Glomerular visceral epithelial cell (primary cell): ENCODE measurements around the gene KIR3DL1.
"Not testable (repeated sequence)": the region's sequence is repeated elsewhere in the genome, so short reads cannot be mapped to it uniquely, and the experiment has no call there.

Experiments used
- DNase-seq: peaks from one replicate; pipeline ENCODE4 v3.0.0-alpha.2; 2016; ENCODE audit errors: extremely low spot score

Gene KIR3DL1

GRCh38 chr19:54816251-54816650 lies at the start of gene KIR3DL1:
KIR3DL1 (plus strand) TSS chr19:54816468.
- not testable (repeated sequence) for DNase-seq

GRCh38 chr19:54769646-54770045 lies 46.6 kb upstream of the KIR3DL1 start, which contains the start of gene KIR2DL1:
KIR2DL1 (plus strand) TSS chr19:54769793; CDS start chr19:54769851, 58 bp downstream.
- not testable (repeated sequence) for DNase-seq

- not testable (repeated sequence) for DNase-seq
These were observed 45.8 kb upstream of the KIR3DL1 start for GRCh38 chr19:54770511-54770910.

GRCh38 chr19:54771018-54771960 lies 45.0 kb upstream of the KIR3DL1 start:
- DNase-seq = peak; percentile 55

- not testable (repeated sequence) for DNase-seq
These were observed 43.6 kb upstream of the KIR3DL1 start for GRCh38 chr19:54772666-54773065.

GRCh38 chr19:54775095-54775815 lies 41.0 kb upstream of the KIR3DL1 start:
- DNase-seq = not testable (repeated sequence)

- DNase-seq = not testable (repeated sequence)
These were observed 40.4 kb upstream of the KIR3DL1 start for GRCh38 chr19:54775830-54776229.

GRCh38 chr19:54777851-54778250 lies 38.4 kb upstream of the KIR3DL1 start:
- not testable (repeated sequence) for DNase-seq

- DNase-seq = not testable (repeated sequence)
These were observed 37.4 kb upstream of the KIR3DL1 start for GRCh38 chr19:54778896-54779295.

- DNase-seq = not testable (repeated sequence)
These were observed 33.4 kb upstream of the KIR3DL1 start for GRCh38 chr19:54782916-54783315.

- not testable (repeated sequence) for DNase-seq
These were observed 30.1 kb upstream of the KIR3DL1 start for GRCh38 chr19:54786091-54786723.

GRCh38 chr19:54788154-54788553 lies 28.1 kb upstream of the KIR3DL1 start:
- not testable (repeated sequence) for DNase-seq

- no peak for DNase-seq
These were observed 25.6 kb upstream of the KIR3DL1 start for GRCh38 chr19:54790711-54791110.

GRCh38 chr19:54791476-54791875 lies 24.8 kb upstream of the KIR3DL1 start:
- no peak for DNase-seq

- DNase-seq = no peak
These were observed 23.5 kb upstream of the KIR3DL1 start for GRCh38 chr19:54792814-54793213.

GRCh38 chr19:54795758-54796157 lies 20.5 kb upstream of the KIR3DL1 start:
- no peak for DNase-seq

GRCh38 chr19:54803410-54803809 lies 12.9 kb upstream of the KIR3DL1 start, which contains the start of gene KIR2DL4:
KIR2DL4 (plus strand) TSS chr19:54803610; CDS start chr19:54803652, 42 bp downstream.
- no peak for DNase-seq

- no peak for DNase-seq
These were observed 12.2 kb upstream of the KIR3DL1 start for GRCh38 chr19:54804101-54804500.

- DNase-seq = no peak
These were observed 11.7 kb upstream of the KIR3DL1 start for GRCh38 chr19:54804571-54804970.

GRCh38 chr19:54805665-54806515 lies 10.4 kb upstream of the KIR3DL1 start:
- DNase-seq = no peak

- no peak for DNase-seq
These were observed 9.8 kb upstream of the KIR3DL1 start for GRCh38 chr19:54806516-54806838.
